H1 (cell line): Measurements from ENCODE around the gene CAMK2A. TPM values are rescaled to one million over a fixed set of nuclear protein-coding genes. Genes with fewer than 3 reads are reported as not detected.

Experiments used
- CTCF ChIA-PET: fragments of 300-600 bp; sonication (Branson Sonifier 250); formaldehyde crosslinking; loops from one replicate; lab custom pipeline; 2021; ENCODE audit not compliant: partially characterized antibody; lab: Charles Lee
- POLR2A ChIA-PET: fragments of 300-600 bp; sonication (Branson Sonifier 250); formaldehyde crosslinking; loops from one replicate; lab custom pipeline; 2021; ENCODE audit warnings: inconsistent platforms; ENCODE audit not compliant: partially characterized antibody; lab: Charles Lee
- DNase-seq, 2 experiments: peaks; one replicate each; pipeline versions ENCODE4 v3.0.0 to v3.0.0-alpha.2; 2010 to 2022; ENCODE audit warnings: low spot score in 2 of 2, low read depth in 1 of 2, mixed read lengths in 1 of 2
- FAIRE-seq: peaks from 2 replicates; lab custom pipeline; 2011; peaks lifted over from hg19 to GRCh38; lab: Jason Lieb, UNC
- H2AFZ ChIP-seq: 2 replicates; pipeline ENCODE4 v1.8.1; 2012; ENCODE audit warnings: low read length, inconsistent platforms
- H2AK5ac ChIP-seq: 2 replicates; pipeline ENCODE4 v1.6.1; 2013; ENCODE audit warnings: low read depth, low read length
- H2BK120ac ChIP-seq: replicated peaks from 2 replicates; pipeline ENCODE3; 2013; ENCODE audit warnings: low read depth, low read length, inconsistent platforms
- H2BK12ac ChIP-seq: 2 replicates; pipeline ENCODE4 v1.6.1; 2013; ENCODE audit warnings: low read depth, low read length
- H2BK15ac ChIP-seq: 2 replicates; pipeline ENCODE4 v1.6.1; 2013; ENCODE audit warnings: low read length
- H2BK20ac ChIP-seq: 2 replicates; pipeline ENCODE4 v1.6.1; 2013; ENCODE audit warnings: low read length
- H2BK5ac ChIP-seq: 2 replicates; pipeline ENCODE4 v1.6.1; 2013; ENCODE audit warnings: low read depth, low read length
- H3K14ac ChIP-seq: 2 replicates; pipeline ENCODE4 v1.6.1; 2013; ENCODE audit warnings: inconsistent platforms; ENCODE audit not compliant: insufficient read length
- H3K18ac ChIP-seq: 2 replicates; pipeline ENCODE4 v1.6.1; 2013; ENCODE audit warnings: low read length; ENCODE audit errors: extremely low read depth
- H3K23ac ChIP-seq: 2 replicates; pipeline ENCODE4 v1.6.1; 2013; ENCODE audit warnings: inconsistent platforms; ENCODE audit not compliant: insufficient read length
- H3K23me2 ChIP-seq: 2 replicates; pipeline ENCODE4 v1.6.1; 2013; ENCODE audit warnings: low read depth, low read length
- H3K27ac ChIP-seq: 2 replicates; pipeline ENCODE4 v1.6.1; 2011; ENCODE audit warnings: low read depth, low read length, inconsistent platforms
- H3K27me3 ChIP-seq, 4 experiments: replicated peaks in 1 of 4; 1 replicate in 1 of 4; 2 replicates in 3 of 4; pipeline versions ENCODE4 v1.6.1 to v1.8.1; 2011 to 2013; ENCODE audit warnings: low read length in 3 of 4, mild to moderate bottlenecking in 3 of 4, inconsistent platforms in 2 of 4, mixed read lengths in 2 of 4, moderate library complexity in 1 of 4; ENCODE audit not compliant: control insufficient read depth in 3 of 4, insufficient read depth in 3 of 4; ENCODE audit errors: extremely low read depth in 1 of 4
- H3K36me3 ChIP-seq, 4 experiments: 2 replicates each; pipeline versions ENCODE4 v1.6.1 to v1.8.1; 2011 to 2013; ENCODE audit warnings: mild to moderate bottlenecking in 4 of 4, low read length in 3 of 4, moderate library complexity in 2 of 4, control low read depth in 1 of 4, inconsistent platforms in 1 of 4; ENCODE audit not compliant: insufficient read depth in 4 of 4, control insufficient read depth in 2 of 4
- H3K4ac ChIP-seq: replicated peaks from 2 replicates; pipeline ENCODE3; 2013; ENCODE audit warnings: low read length, low read depth, mixed read lengths, inconsistent platforms; ENCODE audit not compliant: insufficient read length
- H3K4me1 ChIP-seq, 4 experiments: replicated peaks in 1 of 4; 1 replicate in 1 of 4; 2 replicates in 3 of 4; pipeline versions ENCODE4 v1.6.1 to v1.8.1; 2011 to 2013; ENCODE audit warnings: low read length in 3 of 4, inconsistent platforms in 2 of 4, mixed read lengths in 1 of 4; ENCODE audit not compliant: insufficient read depth in 4 of 4, control insufficient read depth in 3 of 4
- H3K4me2 ChIP-seq, 2 experiments: 2 replicates each; pipeline versions ENCODE4 v1.6.1 to v1.8.1; 2011 to 2013; ENCODE audit warnings: low read depth in 2 of 2, low read length in 2 of 2, control low read depth in 1 of 2, inconsistent platforms in 1 of 2, mild to moderate bottlenecking in 1 of 2; ENCODE audit not compliant: insufficient read depth in 1 of 2
- H3K4me3 ChIP-seq, 4 experiments: fragments of 200-600, 300-600 bp in 1 of 4; sonication (generic), shearing (Covaris generic), sonication (Bioruptor Twin) in 1 of 4; 2 replicates each; pipeline versions ENCODE4 v1.5.1 to v1.8.1; 2011 to 2016; ENCODE audit warnings: low read length in 4 of 4, low read depth in 3 of 4, control low read depth in 2 of 4, inconsistent platforms in 2 of 4, mild to moderate bottlenecking in 2 of 4, mixed read lengths in 1 of 4, moderate library complexity in 1 of 4; ENCODE audit not compliant: insufficient read depth in 2 of 4; ENCODE audit errors: extremely low read depth in 1 of 4
- H3K56ac ChIP-seq: replicated peaks from 2 replicates; pipeline ENCODE3; 2013; ENCODE audit warnings: low read depth, mild to moderate bottlenecking, mixed read lengths, low read length, inconsistent platforms; ENCODE audit not compliant: insufficient read length
- H3K79me1 ChIP-seq: 2 replicates; pipeline ENCODE4 v1.6.1; 2013; ENCODE audit warnings: low read depth, low read length, control low read depth
- H3K79me2 ChIP-seq, 2 experiments: 2 replicates each; pipeline versions ENCODE4 v1.6.1 to v1.8.1; 2012 to 2013; ENCODE audit warnings: low read length in 2 of 2, mild to moderate bottlenecking in 2 of 2, inconsistent platforms in 1 of 2; ENCODE audit not compliant: insufficient read depth in 2 of 2, control insufficient read depth in 1 of 2
- H3K9ac ChIP-seq, 4 experiments: replicated peaks in 1 of 4; 1 replicate in 1 of 4; 2 replicates in 3 of 4; pipeline versions ENCODE4 v1.6.1 to v1.8.1; 2011 to 2013; ENCODE audit warnings: low read depth in 3 of 4, low read length in 3 of 4, control low read depth in 2 of 4, mild to moderate bottlenecking in 2 of 4, moderate library complexity in 2 of 4, inconsistent platforms in 1 of 4; ENCODE audit errors: extremely low read depth in 1 of 4
- H3K9me3 ChIP-seq, 2 experiments: 2 replicates each; pipeline versions ENCODE4 v1.6.1 to v1.8.1; 2012 to 2013; ENCODE audit warnings: mild to moderate bottlenecking in 2 of 2, moderate library complexity in 2 of 2, control low read depth in 1 of 2, inconsistent platforms in 1 of 2, low read depth in 1 of 2, low read length in 1 of 2, mixed read lengths in 1 of 2; ENCODE audit not compliant: insufficient read depth in 2 of 2
- H4K20me1 ChIP-seq, 2 experiments: replicated peaks in 1 of 2; 2 replicates each; pipeline versions ENCODE3 to v1.8.1; 2011 to 2013; ENCODE audit warnings: inconsistent platforms in 2 of 2, low read length in 2 of 2, mild to moderate bottlenecking in 1 of 2; ENCODE audit not compliant: insufficient read depth in 2 of 2, control insufficient read depth in 1 of 2
- H4K5ac ChIP-seq: 2 replicates; pipeline ENCODE4 v1.6.1; 2013; ENCODE audit warnings: low read length, low read depth, mixed read lengths, inconsistent platforms; ENCODE audit not compliant: insufficient read length
- H4K8ac ChIP-seq: 2 replicates; pipeline ENCODE4 v1.8.0; 2013; ENCODE audit warnings: mild to moderate bottlenecking, moderate library complexity, low read length, inconsistent platforms; ENCODE audit not compliant: insufficient read depth; ENCODE audit errors: extremely low read depth
- H4K91ac ChIP-seq: replicated peaks from 2 replicates; pipeline ENCODE3; 2013; ENCODE audit warnings: low read length, mixed read lengths, inconsistent platforms; ENCODE audit not compliant: insufficient read length
- SIN3A ChIP-seq, 2 experiments: IDR thresholded peaks in 1 of 2; conservative IDR thresholded peaks in 1 of 2; 2 replicates each; pipeline ENCODE4 v1.6.1; 2011 to 2012; ENCODE audit warnings: low read length in 2 of 2, improper control_type of control experiment in 1 of 2, low read depth in 1 of 2, mild to moderate bottlenecking in 1 of 2
- TAF7 ChIP-seq: optimal IDR thresholded peaks from 2 replicates; pipeline ENCODE3; 2011; ENCODE audit warnings: low read depth, mild to moderate bottlenecking, inconsistent platforms, low read length, moderate library complexity, borderline replicate concordance
- WGBS, 2 experiments: shearing (Covaris generic) in 1 of 2; methylation state at CpG; one replicate each; pipeline versions ENCODE4 v1.1.6 to v1.1.7; 2013 to 2015; ENCODE audit warnings: low lambda C conversion rate in 2 of 2, mixed read lengths in 2 of 2, inconsistent platforms in 1 of 2, low coverage in 1 of 2, missing lambda C conversion rate in 1 of 2; ENCODE audit not compliant: insufficient replicate concordance in 2 of 2, insufficient coverage in 1 of 2, insufficient read length in 1 of 2; ENCODE audit errors: extremely low coverage in 1 of 2, missing lambda C conversion rate in 1 of 2; 5-methylcytosine and 5-hydroxymethylcytosine counted together
- polyA plus RNA-seq, 7 experiments: library from polyadenylated mRNA; depleted of rRNA in 3 of 7; stranded (reverse) in 5 of 7; unstranded in 2 of 7; fragments of >200 nt in 5 of 7; fragments of 200-250 nt in 2 of 7; gene quantifications; 1 replicate in 5 of 7; 2 replicates in 1 of 7; 4 replicates in 1 of 7; pipeline versions ENCODE4 v1.2.1 to v1.2.3, GENCODE V29; 2011 to 2013; ENCODE audit warnings: missing spikeins in 2 of 7, mixed read lengths in 2 of 7
- total RNA-seq: library from RNA; stranded (reverse); fragmentation: NEBNext Ultra II Directional; extraction: Animal tissue kit (Norgen Biotek cat#: 25700); gene quantifications from 2 replicates; pipeline ENCODE4 v1.2.1, GENCODE V29; 2021
- TF ChIP-seq, protein P1 (sequence below): IDR thresholded peaks from 2 replicates; pipeline ENCODE4 v1.6.1; 2011; ENCODE audit warnings: low read depth, mild to moderate bottlenecking, low read length; ENCODE audit not compliant: insufficient read depth
- TF ChIP-seq, protein P2 (sequence below): IDR thresholded peaks from 2 replicates; pipeline ENCODE4 v1.6.1; 2012; ENCODE audit warnings: inconsistent platforms

The CAMK2A gene
- total and polyA plus RNA-seq, 2 of the 8 experiments (the other 6 are each of a cell fraction or from before 2014, with no cell fraction given), result 0.20 to 0.28 TPM

DNA sequence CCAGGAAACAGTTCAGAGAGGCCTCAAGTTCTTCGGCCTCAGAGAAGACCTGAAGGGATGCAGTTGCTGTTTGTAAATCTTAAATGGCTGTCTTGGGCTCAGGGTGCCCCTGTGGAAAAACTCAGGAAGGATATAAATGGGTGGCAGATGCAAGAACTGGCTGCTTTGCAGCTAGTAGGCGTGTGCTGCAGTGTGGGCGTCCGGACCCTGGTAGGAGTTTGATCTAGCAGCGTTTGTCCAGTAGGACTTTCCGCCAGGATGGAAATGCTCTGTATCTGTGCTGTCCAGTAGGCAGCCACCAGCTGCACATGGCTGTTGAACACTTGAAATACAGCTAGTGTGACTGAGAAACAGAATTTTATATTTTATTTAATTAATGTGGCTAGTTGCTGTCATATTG is 115.3 kb downstream of the CAMK2A start:
- TF ChIP-seq TAF7 (no peak), SIN3A (conservative IDR thresholded peaks at IDR 0.05 in 1 of 2, IDR thresholded peaks at IDR 0.05 in 1 of 2; ENCODE audit: low read depth in 1 of 2, low read length in 2 of 2) (no peak)
- TF ChIP-seq, protein P1, sequence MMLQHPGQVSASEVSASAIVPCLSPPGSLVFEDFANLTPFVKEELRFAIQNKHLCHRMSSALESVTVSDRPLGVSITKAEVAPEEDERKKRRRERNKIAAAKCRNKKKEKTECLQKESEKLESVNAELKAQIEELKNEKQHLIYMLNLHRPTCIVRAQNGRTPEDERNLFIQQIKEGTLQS, result no peak
- TF ChIP-seq, protein P2, sequence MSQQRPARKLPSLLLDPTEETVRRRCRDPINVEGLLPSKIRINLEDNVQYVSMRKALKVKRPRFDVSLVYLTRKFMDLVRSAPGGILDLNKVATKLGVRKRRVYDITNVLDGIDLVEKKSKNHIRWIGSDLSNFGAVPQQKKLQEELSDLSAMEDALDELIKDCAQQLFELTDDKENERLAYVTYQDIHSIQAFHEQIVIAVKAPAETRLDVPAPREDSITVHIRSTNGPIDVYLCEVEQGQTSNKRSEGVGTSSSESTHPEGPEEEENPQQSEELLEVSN, result no peak
- no peak overlapping the region for H3K14ac ChIP-seq
- no peaks in the 10 kb centered on the region for H3K9me3 ChIP-seq
- H2AK5ac ChIP-seq, result no peak overlapping the region
- H3K36me3 ChIP-seq, result no peaks in the 10 kb centered on the region
- no peak overlapping the region; a peak in 1 of 7 replicates for H3K9ac ChIP-seq
- no peak overlapping the region for H2AFZ ChIP-seq
- H4K20me1 ChIP-seq, result no peaks in the 10 kb centered on the region
- no peak for FAIRE-seq
- no peak overlapping the region for H3K4ac ChIP-seq
- no peak for DNase-seq
- no peak overlapping the region for H4K5ac ChIP-seq
- H3K27me3 ChIP-seq, result peaks cover 12 to 31% (median 25%) of the 10 kb centered on the region in 4 experiments
- H3K79me2 ChIP-seq, result no peaks in the 10 kb centered on the region
- no peak overlapping the region for H2BK15ac ChIP-seq
- H3K23ac ChIP-seq, result no peak overlapping the region
- H3K23me2 ChIP-seq, result no peaks in the 10 kb centered on the region
- no peaks in the 10 kb centered on the region; the same call in 1 of the 2 replicates for H3K79me1 ChIP-seq
- ChIA-PET POLR2A (interaction anchor here (1.1 kb wide), 1 partner anchor 8 kb away, joined by 3 read pairs; no protein-coding TSS in a partner anchor), CTCF (interaction anchor here (1.0 to 17.8 kb wide), 18 partner anchors 12 to 177 kb away, joined by 3 to 406 read pairs (median 6); partner anchors contain the start of genes ARSI, CDX1, PDGFRB and SLC6A7)
- H3K18ac ChIP-seq, result no peak overlapping the region
- no peak overlapping the region for H3K56ac ChIP-seq
- H3K4me3 ChIP-seq, result no peak overlapping the region
- H2BK20ac ChIP-seq, result no peak overlapping the region
- no peak overlapping the region for H3K27ac ChIP-seq
- no peak overlapping the region for H2BK5ac ChIP-seq
- H4K91ac ChIP-seq, result no peak overlapping the region
- H3K4me1 ChIP-seq, result no peaks in the 10 kb centered on the region; a peak in 1 of 7 replicates
- WGBS, 2 experiments, result 93% methylated on average over 6 of the region's 6 CpGs; no CpG with 5 or more reads in 1 of the 2 experiments
- no peak overlapping the region for H2BK120ac ChIP-seq
- no peak overlapping the region for H4K8ac ChIP-seq
- no peak overlapping the region for H3K4me2 ChIP-seq
- H2BK12ac ChIP-seq, result no peak overlapping the region
